ENCODE data around the gene BMAL1. TPM values are rescaled to one million over a fixed set of nuclear protein-coding genes. Genes with fewer than 3 reads are reported as not detected.

Gene BMAL1
- total RNA-seq, 1 experiment from 2014 or later: 3.3 TPM

GRCh38 chr11:13357232-13357631 is 79.6 kb downstream of the BMAL1 start:
- Histone ChIP-seq H3K18ac (ENCODE audit: insufficient read length, low read depth, low read length) (no peak overlapping the region), H3K23ac (ENCODE audit: insufficient read length, low read depth, low read length) (no peak overlapping the region), H2BK12ac (ENCODE audit: insufficient read length, low read depth, low read length) (no peak overlapping the region), H4K91ac (ENCODE audit: insufficient read length, low read depth, low read length) (no peak overlapping the region), H2AK5ac (ENCODE audit: insufficient read length, low read length) (no peak overlapping the region), H2BK15ac (ENCODE audit: low read depth, low read length) (no peak overlapping the region), H3K4ac (ENCODE audit: low read depth, low read length) (no peak overlapping the region), H2AFZ (ENCODE audit: low read length) (no peak overlapping the region), H2BK120ac (ENCODE audit: low read depth, low read length, poor library complexity, severe bottlenecking) (no peak overlapping the region), H4K20me1 (ENCODE audit: control insufficient read depth, insufficient read depth, insufficient read length) (no peaks in the 10 kb centered on the region), H3K4me1 (ENCODE audit: insufficient read depth, low read length) (peaks cover 2% of the 10 kb centered on the region; the same call in 1 of the 2 replicates), H2BK20ac (ENCODE audit: low read depth, low read length, poor library complexity, severe bottlenecking) (no peak overlapping the region), H4K8ac (replicated peaks; ENCODE audit: insufficient read length, low read depth, low read length) (no peak overlapping the region), H2BK5ac (ENCODE audit: insufficient read length, low read length) (no peak overlapping the region), H3K79me2 (ENCODE audit: insufficient read depth, low read length) (no peaks in the 10 kb centered on the region), H3K23me2 (ENCODE audit: insufficient read length, low read depth, low read length, poor library complexity, severe bottlenecking) (no peaks in the 10 kb centered on the region), H4K5ac (ENCODE audit: insufficient read length, low read depth, low read length) (no peak overlapping the region), H3T11ph (ENCODE audit: low read length) (no peak overlapping the region), H3K9me3 (ENCODE audit: control insufficient read depth, low read depth, low read length) (no peaks in the 10 kb centered on the region), H3K56ac (ENCODE audit: insufficient read length, low read depth, low read length) (no peak overlapping the region), H3K14ac (ENCODE audit: insufficient read depth, low read length) (no peak overlapping the region), H3K9ac (ENCODE audit: extremely low read depth, insufficient read length, low read length) (no peak overlapping the region), H3K79me1 (ENCODE audit: insufficient read depth, low read depth, low read length, poor library complexity, severe bottlenecking) (no peaks in the 10 kb centered on the region), H3K27ac (ENCODE audit: insufficient read length, low read depth, low read length) (no peak overlapping the region), H3K4me2 (ENCODE audit: insufficient read depth, insufficient read length, low read length) (no peak overlapping the region), H3K27me3 (ENCODE audit: insufficient read depth, low read length) (no peaks in the 10 kb centered on the region)
- Mint-ChIP-seq H3K4me3 (no peak overlapping the region), H3K9me3 (no peaks in the 10 kb centered on the region), H3K27me3 (ENCODE audit: low read depth) (peaks cover 6% of the 10 kb centered on the region), H3K27ac (no peak overlapping the region), H3K4me1 (peaks cover 2 to 7% of the 10 kb centered on the region in 2 experiments; a peak in 3 of 4 replicates), H3K36me3 (ENCODE audit: insufficient read depth in 1 of 3, low read depth in 3 of 3) (no peaks in the 10 kb centered on the region)
- no CpG with 5 or more reads among the region's 9 CpGs for WGBS (ENCODE audit: extremely low coverage, insufficient read length, low lambda C conversion rate)
- peak; percentile 63 for TF ChIP-seq CTCF (conservative IDR thresholded peaks at IDR 0.05)
- DNase-seq: peak; percentile 76
